ENCODE results near the gene OTOG.

Gene OTOG

GRCh38 chr11:17590463-17590862, 43.4 kb downstream of the OTOG start:
- Histone ChIP-seq H3K36me3 (ENCODE audit: insufficient read depth, low read length) (no peaks in the 10 kb centered on the region), H3K27ac (ENCODE audit: low read length) (no peak overlapping the region), H3K27me3 (ENCODE audit: insufficient read depth, low read length, poor library complexity) (peaks cover 7% of the 10 kb centered on the region), H3K79me2 (ENCODE audit: insufficient read depth, low read length) (no peaks in the 10 kb centered on the region), H3K9ac (ENCODE audit: low read depth, low read length) (no peak overlapping the region), H3K4me1 (ENCODE audit: insufficient read depth, low read length) (no peaks in the 10 kb centered on the region), H3K4me3 (ENCODE audit: low read depth in 1 of 2, low read length in 2 of 2) (no peak overlapping the region), H3K4me2 (ENCODE audit: insufficient read depth, low read length) (no peak overlapping the region), H3K9me3 (ENCODE audit: insufficient read depth, low read length, severe bottlenecking) (no peaks in the 10 kb centered on the region), H4K20me1 (ENCODE audit: insufficient read depth, low read length) (no peaks in the 10 kb centered on the region), H2AFZ (ENCODE audit: low read depth, low read length) (no peak overlapping the region)
- no peak for TF ChIP-seq EZH2 (IDR thresholded peaks at IDR 0.05; ENCODE audit: borderline replicate concordance, low read depth, low read length, severe bottlenecking)
- TF ChIP-seq, protein P1, sequence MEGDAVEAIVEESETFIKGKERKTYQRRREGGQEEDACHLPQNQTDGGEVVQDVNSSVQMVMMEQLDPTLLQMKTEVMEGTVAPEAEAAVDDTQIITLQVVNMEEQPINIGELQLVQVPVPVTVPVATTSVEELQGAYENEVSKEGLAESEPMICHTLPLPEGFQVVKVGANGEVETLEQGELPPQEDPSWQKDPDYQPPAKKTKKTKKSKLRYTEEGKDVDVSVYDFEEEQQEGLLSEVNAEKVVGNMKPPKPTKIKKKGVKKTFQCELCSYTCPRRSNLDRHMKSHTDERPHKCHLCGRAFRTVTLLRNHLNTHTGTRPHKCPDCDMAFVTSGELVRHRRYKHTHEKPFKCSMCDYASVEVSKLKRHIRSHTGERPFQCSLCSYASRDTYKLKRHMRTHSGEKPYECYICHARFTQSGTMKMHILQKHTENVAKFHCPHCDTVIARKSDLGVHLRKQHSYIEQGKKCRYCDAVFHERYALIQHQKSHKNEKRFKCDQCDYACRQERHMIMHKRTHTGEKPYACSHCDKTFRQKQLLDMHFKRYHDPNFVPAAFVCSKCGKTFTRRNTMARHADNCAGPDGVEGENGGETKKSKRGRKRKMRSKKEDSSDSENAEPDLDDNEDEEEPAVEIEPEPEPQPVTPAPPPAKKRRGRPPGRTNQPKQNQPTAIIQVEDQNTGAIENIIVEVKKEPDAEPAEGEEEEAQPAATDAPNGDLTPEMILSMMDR (IDR thresholded peaks at IDR 0.05; ENCODE audit: borderline replicate concordance, extremely low read depth, low read length, poor library complexity, severe bottlenecking) = no peak
- DNase-seq (no peak), ATAC-seq (ENCODE audit: insufficient read depth, low read depth) (no peak)

DNA sequence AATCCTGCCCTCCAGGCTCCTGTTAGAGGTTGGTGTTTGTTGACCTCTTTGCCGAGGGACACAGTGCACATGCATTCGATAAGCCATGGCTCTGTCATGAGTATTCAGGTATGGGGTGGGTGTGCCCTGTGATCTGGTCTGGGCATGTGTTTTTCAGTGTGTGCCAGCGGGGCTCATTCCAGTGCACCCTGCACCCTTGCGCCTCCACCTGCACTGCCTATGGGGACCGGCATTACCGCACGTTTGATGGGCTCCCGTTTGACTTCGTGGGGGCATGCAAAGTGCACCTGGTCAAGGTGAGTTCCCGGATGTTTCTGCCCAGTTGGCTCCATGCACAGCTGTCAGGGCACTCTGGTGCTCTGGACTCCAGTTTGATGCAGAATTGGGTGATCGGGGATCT, 44.2 kb downstream of the OTOG start:
- Histone ChIP-seq H3K79me2 (ENCODE audit: insufficient read depth, low read length) (no peaks in the 10 kb centered on the region), H2AFZ (ENCODE audit: low read depth, low read length) (no peak overlapping the region), H3K36me3 (ENCODE audit: insufficient read depth, low read length) (no peaks in the 10 kb centered on the region), H3K4me3 (ENCODE audit: low read depth in 1 of 2, low read length in 2 of 2) (no peak overlapping the region), H4K20me1 (ENCODE audit: insufficient read depth, low read length) (no peaks in the 10 kb centered on the region), H3K4me1 (ENCODE audit: insufficient read depth, low read length) (no peaks in the 10 kb centered on the region), H3K4me2 (ENCODE audit: insufficient read depth, low read length) (no peak overlapping the region), H3K9me3 (ENCODE audit: insufficient read depth, low read length, severe bottlenecking) (no peaks in the 10 kb centered on the region), H3K27ac (ENCODE audit: low read length) (no peak overlapping the region), H3K9ac (ENCODE audit: low read depth, low read length) (no peak overlapping the region), H3K27me3 (ENCODE audit: insufficient read depth, low read length, poor library complexity) (peaks cover 7% of the 10 kb centered on the region)
- ATAC-seq (ENCODE audit: insufficient read depth, low read depth) = no peak
- TF ChIP-seq, protein P1 (IDR thresholded peaks at IDR 0.05; ENCODE audit: borderline replicate concordance, extremely low read depth, low read length, poor library complexity, severe bottlenecking) = no peak
- no peak for TF ChIP-seq EZH2 (IDR thresholded peaks at IDR 0.05; ENCODE audit: borderline replicate concordance, low read depth, low read length, severe bottlenecking)
- no peak for DNase-seq

DNA sequence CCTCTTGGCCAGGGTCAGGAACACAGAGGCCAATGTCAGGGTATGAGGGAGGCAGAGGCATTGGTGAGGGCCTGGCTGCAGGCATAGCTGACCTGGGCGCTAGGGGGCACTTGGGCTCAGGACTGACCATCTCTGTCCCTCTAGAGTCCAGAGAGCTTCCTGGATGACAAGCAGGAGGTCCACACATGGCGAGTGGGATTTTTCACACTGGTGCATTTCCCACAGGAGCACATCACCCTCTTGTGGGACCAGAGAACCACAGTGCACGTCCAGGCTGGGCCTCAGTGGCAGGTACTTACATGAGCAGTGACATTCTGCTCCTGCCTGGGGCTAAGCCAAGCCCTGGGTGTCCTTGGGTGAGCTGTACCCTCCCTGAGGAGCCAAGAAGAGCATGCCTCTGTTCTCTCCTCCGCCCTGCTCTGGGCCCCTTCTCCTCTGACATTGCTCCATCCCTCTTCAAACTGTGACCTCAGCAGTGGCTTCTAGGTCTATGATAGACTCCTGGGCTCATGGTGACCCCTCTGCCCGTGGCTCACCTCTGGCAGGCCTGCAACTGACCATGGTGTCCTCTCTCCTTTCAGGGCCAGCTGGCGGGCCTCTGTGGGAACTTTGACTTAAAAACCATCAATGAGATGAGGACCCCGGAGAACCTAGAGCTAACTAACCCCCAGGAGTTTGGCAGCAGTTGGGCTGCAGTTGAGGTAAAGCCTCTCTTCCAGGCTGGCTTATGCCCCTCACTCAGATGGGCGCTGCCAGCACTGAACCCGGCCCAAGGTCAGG, 46.6 kb downstream of the OTOG start:
- Histone ChIP-seq H3K9ac (ENCODE audit: low read depth, low read length) (no peak overlapping the region), H3K9me3 (ENCODE audit: insufficient read depth, low read length, severe bottlenecking) (no peaks in the 10 kb centered on the region), H4K20me1 (ENCODE audit: insufficient read depth, low read length) (no peaks in the 10 kb centered on the region), H2AFZ (ENCODE audit: low read depth, low read length) (no peak overlapping the region), H3K4me1 (ENCODE audit: insufficient read depth, low read length) (no peaks in the 10 kb centered on the region), H3K36me3 (ENCODE audit: insufficient read depth, low read length) (no peaks in the 10 kb centered on the region), H3K27me3 (ENCODE audit: insufficient read depth, low read length, poor library complexity) (peaks cover 3% of the 10 kb centered on the region), H3K4me3 (ENCODE audit: low read depth in 1 of 2, low read length in 2 of 2) (no peak overlapping the region), H3K4me2 (ENCODE audit: insufficient read depth, low read length) (no peak overlapping the region), H3K79me2 (ENCODE audit: insufficient read depth, low read length) (no peaks in the 10 kb centered on the region), H3K27ac (ENCODE audit: low read length) (no peak overlapping the region)
- TF ChIP-seq EZH2 (IDR thresholded peaks at IDR 0.05; ENCODE audit: borderline replicate concordance, low read depth, low read length, severe bottlenecking) = no peak
- TF ChIP-seq, protein P1 (IDR thresholded peaks at IDR 0.05; ENCODE audit: borderline replicate concordance, extremely low read depth, low read length, poor library complexity, severe bottlenecking) = no peak
- ATAC-seq (ENCODE audit: insufficient read depth, low read depth) (no peak), DNase-seq (no peak)
